ENCODE results near the gene EPSTI1.
"Not testable (repeated sequence)": the region's sequence is repeated elsewhere in the genome, so short reads cannot be mapped to it uniquely, and the experiment has no call there.

EPSTI1 gene

GRCh38 chr13:43005460-43006236 lies 13.6 kb upstream of the EPSTI1 start:
- DNase-seq (ENCODE audit: low spot score): no peak

- no peak for DNase-seq (ENCODE audit: low spot score)
Measured at GRCh38 chr13:43003729-43004128, 11.7 kb upstream of the EPSTI1 start.

GRCh38 chr13:43003010-43003409 lies 11.0 kb upstream of the EPSTI1 start:
- DNase-seq (ENCODE audit: low spot score): no peak

GRCh38 chr13:43002021-43002420 lies 10.0 kb upstream of the EPSTI1 start:
- no peak for DNase-seq (ENCODE audit: low spot score)

DNA sequence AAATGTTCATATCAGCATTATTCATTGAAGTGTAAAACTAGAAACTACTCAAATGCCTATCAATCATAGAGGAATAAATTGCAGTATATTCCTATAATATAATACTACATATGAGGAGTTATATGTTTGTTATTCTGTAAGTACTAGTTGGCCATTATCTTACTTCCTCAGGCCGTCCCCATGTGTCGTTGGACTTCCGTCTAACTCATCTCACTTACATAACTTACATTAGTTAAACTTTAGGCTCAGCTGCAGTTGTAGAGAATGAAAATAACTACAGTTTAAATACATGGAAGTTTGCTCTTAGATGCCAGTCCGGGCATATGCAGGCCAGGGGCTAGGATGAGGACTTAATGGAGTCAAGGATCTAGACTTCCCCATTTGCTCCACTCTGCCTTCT lies 8.6 kb upstream of the EPSTI1 start:
- DNase-seq (ENCODE audit: low spot score): no peak

DNA sequence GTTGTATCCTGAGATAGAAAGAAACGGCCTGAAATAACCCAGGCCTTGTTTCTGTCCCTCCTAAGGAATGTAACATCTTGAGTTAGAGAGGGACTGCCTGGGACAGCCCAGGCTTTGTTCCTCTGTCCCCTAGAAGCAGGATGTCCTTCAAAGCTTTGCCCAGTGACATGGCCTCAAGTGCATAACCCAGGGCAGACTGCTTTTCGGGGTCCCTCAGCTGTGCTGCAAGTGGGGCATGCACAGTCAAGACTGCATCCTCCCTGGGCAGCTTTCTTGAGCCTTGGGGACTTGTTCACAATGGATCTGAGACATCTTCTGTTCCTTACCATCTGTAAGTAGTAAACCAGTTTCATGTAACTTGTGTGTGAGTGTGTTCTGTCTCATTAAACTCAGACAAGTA lies 7.5 kb upstream of the EPSTI1 start:
- DNase-seq (ENCODE audit: low spot score): no peak

DNA sequence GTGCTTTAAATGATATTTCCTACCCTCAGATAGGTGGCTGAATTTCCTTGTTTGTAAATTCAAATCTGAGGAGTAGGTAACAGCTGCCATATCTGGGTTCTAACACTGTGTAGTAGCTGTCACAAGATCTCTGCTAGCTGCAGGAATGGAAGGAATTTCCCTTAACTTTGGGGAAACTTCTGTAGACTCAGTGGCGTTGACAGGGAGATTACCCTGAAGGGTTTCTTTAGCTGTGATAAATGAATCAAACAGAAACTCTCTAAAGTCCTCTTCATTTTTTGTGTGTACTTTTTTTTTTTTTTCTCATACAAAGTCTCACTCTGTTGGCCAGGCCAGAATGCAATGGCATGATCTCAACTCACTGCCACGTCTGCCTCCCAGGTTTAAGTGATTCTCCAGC lies 5.3 kb upstream of the EPSTI1 start:
- no peak for DNase-seq (ENCODE audit: low spot score)

- DNase-seq (ENCODE audit: low spot score): no peak
Measured at GRCh38 chr13:42996584-42996983, 4.5 kb upstream of the EPSTI1 start.

GRCh38 chr13:42994878-42995277 lies 2.8 kb upstream of the EPSTI1 start:
- no peak for DNase-seq (ENCODE audit: low spot score)

DNA sequence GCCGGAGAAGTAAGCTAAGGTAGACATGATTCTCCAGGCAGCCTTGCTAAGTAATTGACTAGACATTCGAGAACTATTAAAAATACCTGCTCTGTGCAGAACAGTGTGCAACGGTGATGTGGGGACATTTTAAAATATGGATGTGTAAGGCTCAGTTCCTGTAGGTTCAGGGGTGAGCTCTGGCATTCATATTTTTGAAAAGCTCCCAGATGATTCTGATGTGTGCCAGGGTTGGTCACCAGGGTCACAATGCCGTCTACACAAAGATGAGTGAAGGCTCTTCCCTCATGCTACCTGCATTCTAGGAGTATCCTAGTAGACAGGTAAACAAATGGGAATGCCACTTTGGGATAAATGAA lies 702 bp upstream of the EPSTI1 start:
- DNase-seq (ENCODE audit: low spot score): no peak

DNA sequence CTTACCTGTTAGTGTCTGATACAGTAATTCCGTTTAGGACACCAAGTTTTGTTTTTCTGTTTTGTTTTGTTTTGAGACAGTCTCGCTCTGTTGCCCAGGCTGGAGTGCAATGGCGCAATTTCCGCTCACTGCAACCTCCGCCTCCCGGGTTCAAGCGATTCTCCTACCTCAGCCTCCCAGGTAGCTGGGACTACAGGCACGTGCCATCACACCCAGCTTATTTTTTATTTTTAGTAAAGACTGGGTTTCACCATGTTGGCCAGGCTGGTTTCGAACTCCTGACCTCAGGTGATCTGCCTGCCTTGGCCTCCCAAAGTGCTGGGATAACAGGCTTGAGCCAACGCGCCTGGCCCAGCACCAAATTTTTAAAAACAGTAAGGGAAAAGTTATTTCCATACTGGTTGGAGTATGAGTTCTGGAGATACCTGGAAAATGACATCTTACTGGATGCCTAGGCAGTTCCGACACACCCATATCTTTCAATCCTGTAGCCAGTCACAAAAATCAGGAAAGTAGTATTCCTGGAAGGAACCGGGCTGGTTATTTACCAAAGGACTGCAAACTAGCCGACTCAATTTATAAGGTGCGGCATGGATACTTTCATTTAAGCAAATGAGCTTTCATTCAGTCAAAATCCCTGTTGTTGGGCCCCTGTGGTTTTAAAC lies 676 bp downstream of the EPSTI1 start:
- DNase-seq (ENCODE audit: low spot score): not testable (repeated sequence)

- no peak for DNase-seq (ENCODE audit: low spot score)
Measured at GRCh38 chr13:42990291-42991232, 1.5 kb downstream of the EPSTI1 start.

- DNase-seq (ENCODE audit: low spot score): no peak
Measured at GRCh38 chr13:42986176-42986574, 5.9 kb downstream of the EPSTI1 start.

DNA sequence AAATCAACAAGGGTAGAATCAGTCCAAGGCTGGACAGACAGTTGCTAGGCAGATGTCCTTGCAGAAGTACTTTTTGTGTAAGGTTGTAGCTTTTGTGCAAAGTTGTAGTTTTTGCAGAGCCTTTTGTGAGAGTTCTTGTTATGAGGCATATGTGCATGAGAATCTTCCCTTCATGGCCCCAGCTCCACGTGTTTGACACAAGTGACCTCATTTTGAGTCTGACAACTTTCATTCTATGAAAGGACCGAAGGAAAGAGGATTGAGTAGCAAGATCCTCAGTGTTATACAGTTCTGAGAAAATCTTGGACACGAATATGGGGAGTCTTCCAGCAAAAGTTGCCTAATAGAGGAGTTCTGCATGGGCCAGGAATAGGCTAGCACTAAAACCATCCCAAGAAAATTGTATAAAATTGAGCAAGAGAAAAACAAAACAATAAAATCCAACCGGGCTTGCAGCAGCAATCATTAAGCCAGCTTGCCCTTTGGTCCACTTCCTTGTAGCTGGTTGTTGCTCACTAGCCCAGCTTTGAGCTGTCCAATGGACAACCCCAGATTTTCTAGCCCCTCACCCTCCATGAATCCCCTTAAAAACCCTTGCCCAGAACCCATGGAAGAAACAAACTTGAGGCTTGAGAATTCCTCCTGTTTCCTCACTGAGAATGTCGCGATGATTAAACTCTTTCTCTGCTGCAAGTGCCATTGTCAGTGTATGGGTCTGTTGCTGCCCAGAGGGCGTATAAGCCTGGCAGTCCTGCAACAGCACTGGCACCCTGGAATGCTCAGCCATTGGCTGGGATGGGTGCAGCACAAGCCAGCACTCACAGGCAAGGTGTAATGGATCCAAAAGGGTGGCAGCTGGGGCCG lies 6.5 kb downstream of the EPSTI1 start:
- no peak for DNase-seq (ENCODE audit: low spot score)

- no peak for DNase-seq (ENCODE audit: low spot score)
Measured at GRCh38 chr13:42984691-42985090, 7.3 kb downstream of the EPSTI1 start.

DNA sequence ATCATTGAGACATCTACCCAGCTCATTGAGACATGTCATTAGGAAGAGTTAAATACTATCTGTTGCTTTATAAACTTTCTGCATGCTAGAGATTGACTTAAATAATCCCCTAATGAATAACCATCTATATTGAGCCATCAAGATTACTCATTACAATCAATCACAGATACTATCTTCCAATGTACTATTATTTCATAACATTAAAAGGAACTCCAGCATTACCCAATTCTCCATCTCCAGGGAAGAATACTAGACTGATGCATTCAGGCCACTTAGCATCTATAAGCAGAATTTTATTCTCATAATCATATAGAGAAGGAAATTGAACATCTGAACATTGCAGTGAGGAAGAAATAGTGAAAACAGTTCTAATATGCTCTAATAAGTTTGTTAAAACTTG lies 8.0 kb downstream of the EPSTI1 start:
- DNase-seq (ENCODE audit: low spot score): no peak

DNA sequence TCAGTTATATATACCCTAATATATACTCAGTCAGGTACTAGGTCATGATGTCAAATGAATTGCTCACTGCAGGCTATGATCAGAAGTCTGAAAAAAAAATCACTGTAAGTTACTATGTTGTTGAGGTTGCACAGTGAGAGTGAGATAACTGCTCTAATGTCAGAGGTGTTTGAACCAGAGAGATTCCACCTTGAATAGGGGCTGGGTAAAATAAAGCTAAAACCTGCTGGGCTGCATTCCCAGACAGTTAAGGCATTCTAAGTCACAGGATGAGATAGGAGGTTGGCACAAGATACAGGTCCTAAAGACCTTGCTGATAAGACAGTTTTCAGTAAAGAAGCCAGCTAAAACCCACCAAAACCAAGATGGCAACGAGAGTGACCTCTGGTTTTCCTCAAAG lies 10.2 kb downstream of the EPSTI1 start:
- no peak for DNase-seq (ENCODE audit: low spot score)

DNA sequence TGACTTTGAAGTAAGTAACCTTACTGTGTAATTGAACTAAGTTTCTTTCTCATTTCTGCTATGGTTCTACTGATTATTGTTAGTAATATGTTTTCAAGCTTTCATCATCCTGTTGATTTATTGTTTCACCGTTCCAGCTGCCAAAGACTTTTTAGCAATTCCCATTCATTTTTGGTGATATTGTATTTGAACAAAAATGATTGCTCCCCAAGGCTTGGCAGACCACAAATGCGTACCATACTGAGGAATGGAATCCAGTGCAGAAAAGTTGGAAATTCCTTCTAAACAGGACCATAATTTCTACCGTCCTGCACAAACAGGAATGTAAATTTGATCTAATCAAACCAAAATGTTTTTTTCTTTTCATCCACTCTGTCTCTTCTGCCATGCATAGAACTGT lies 10.7 kb downstream of the EPSTI1 start:
- DNase-seq (ENCODE audit: low spot score): no peak

DNA sequence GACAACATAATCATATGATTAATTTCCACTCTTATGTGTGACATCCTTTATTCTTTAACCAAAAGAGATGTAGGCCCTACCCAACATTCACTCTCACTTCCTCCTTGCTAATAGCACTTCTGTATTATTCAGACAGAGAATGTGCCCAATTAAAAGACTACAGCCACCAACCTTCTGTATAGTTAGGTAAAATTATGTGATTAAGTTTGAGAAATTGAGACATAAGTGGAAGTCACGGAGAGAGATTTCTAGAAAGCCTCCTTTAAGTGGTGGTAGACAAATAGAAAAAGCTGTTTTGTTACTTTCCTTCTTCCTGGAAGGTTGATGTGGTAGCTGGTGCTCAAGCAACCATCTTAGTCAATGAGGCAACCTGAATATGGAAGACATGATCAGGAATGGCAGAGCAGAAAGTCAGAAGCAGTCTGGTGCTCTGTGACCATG lies 14.8 kb downstream of the EPSTI1 start:
- DNase-seq (ENCODE audit: low spot score): no peak

DNA sequence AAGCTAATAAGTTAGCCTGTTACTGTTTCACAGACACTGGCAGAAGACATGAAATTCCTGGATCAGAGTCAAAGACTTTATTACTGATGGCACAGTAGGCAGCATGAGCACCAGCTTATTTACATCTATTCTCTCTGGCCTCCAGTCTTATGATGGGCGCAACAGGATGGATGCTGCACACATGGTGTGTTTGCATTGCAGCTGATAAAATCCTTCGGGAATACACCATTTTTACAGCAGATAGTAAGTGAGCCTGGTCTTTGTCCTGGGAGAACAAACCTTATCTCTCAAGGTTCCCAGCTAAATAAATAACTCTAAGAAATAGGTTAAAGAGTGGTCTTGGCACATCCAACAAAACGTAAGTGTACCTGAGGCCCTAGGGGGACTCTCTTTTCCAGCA lies 16.0 kb downstream of the EPSTI1 start:
- DNase-seq (ENCODE audit: low spot score): no peak

DNA sequence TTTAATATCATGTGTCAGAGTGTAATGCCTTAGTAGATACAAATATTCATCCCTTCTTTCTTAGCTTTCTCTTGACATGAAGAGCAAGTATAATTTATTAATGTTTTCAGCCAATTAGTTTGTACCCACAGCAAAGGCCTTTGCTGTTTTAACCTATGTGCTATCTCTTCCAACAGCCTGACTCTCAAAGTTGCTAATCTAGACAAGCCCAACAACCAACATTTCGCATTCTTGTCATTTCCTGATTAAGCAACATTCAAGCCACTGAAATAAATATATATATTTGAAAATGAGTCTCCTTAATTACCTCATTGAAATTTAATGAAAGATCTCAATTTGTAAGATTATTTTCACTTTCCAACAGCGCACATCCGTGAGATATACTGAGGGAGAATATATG lies 18.5 kb downstream of the EPSTI1 start:
- DNase-seq (ENCODE audit: low spot score): no peak
